GDM1 (cell line): Measurements from ENCODE around the gene ELOVL5.
"Not testable (repeated sequence)": the region's sequence is repeated elsewhere in the genome, so short reads cannot be mapped to it uniquely, and the experiment has no call there.

ENCODE experiments used
- DNase-seq: peaks from one replicate; lab custom pipeline; 2025; lab: John Stamatoyannopoulos, UW

Gene ELOVL5

DNA sequence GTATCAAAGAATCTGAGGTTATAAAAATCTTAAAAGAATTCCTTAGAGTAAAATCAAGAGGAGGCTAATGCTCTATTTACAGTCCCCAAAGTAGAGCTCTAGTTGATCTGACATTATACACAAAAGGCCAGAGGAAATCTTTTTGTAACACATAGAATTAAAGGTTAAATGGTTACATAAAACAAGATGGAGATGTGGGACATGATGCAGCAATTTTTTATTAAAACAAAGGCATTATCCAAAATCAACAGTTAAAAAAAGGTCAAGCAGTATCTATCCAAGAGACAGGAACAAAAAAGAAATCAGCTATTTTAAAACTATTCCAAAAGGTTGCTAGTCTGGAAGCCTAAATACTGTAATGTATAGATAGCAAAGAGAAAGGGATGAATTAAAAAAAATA is 20.4 kb downstream of the ELOVL5 start:
- no peak for DNase-seq

GRCh38 chr6:53327017-53327395 is 21.7 kb downstream of the ELOVL5 start:
- no peak for DNase-seq

GRCh38 chr6:53326372-53327016 is 22.3 kb downstream of the ELOVL5 start:
- no peak for DNase-seq

- DNase-seq = no peak
Observed at GRCh38 chr6:53325785-53326184, 23.0 kb downstream of the ELOVL5 start.

GRCh38 chr6:53322188-53323029 is 26.3 kb downstream of the ELOVL5 start:
- no peak for DNase-seq

- DNase-seq = no peak
Observed at GRCh38 chr6:53321701-53322100, 27.0 kb downstream of the ELOVL5 start.

- DNase-seq = no peak
Observed at GRCh38 chr6:53320964-53321363, 27.8 kb downstream of the ELOVL5 start.

DNA sequence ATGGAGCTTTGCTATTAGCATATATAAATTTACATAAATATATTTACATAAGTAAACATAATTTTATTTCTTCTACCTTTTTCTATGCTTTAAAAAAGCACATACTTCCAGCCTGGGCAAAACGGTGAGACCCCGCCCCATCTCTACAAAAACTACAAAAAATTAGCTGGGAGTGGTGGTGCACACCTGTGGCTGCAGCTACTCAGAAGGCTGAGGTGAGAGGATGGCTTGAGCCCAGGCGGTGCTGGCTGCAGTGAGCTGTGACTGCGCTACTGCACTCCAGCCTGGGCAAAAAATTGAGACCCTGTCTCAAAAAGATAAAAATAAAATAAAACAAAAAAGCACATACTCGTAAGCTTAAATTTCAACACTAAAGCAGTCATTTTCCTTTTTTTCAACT is 30.3 kb downstream of the ELOVL5 start:
- DNase-seq = no peak

GRCh38 chr6:53317861-53318260 is 30.9 kb downstream of the ELOVL5 start:
- no peak for DNase-seq

DNA sequence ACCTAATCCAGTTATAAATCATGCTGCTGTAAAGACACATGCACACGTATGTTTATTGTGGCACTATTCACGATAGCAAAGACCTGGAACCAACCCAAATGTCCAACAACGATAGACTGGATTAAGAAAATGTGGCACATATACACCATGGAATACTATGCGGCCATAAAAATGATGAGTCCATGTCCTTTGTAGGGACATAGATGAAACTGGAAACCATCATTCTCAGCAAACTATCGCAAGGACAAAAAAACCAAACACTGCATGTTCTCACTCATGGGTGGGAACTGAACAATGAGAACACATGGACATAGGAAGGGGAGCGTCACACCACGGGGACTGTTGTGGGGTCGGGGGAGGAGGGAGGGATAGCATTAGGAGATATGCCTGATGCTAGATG is 31.5 kb downstream of the ELOVL5 start:
- DNase-seq = not testable (repeated sequence)

GRCh38 chr6:53316142-53316541 is 32.6 kb downstream of the ELOVL5 start:
- no peak for DNase-seq

- no peak for DNase-seq
Observed at GRCh38 chr6:53315086-53315724, 33.5 kb downstream of the ELOVL5 start.

GRCh38 chr6:53313784-53314400 is 34.9 kb downstream of the ELOVL5 start:
- DNase-seq = no peak

DNA sequence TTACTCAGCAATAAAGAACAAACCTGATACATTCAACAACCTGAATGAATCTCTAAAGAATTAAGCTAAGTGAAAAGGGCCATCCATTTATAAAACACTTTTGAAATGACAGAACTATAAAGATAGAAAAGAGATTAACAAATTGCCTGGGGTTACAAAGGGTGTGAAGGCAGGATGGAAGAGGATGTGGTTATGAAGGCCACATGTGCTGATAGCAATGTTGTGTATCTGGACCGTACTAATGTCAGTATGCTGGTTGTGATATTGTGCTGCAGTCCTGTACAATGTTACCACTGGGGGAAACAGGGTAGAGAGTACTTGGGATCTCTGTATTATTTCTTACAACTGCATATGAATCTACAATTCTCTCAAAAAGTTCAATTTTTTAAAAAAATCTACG is 36.4 kb downstream of the ELOVL5 start:
- no peak for DNase-seq

GRCh38 chr6:53311586-53311935 is 37.2 kb downstream of the ELOVL5 start:
- DNase-seq = no peak

DNA sequence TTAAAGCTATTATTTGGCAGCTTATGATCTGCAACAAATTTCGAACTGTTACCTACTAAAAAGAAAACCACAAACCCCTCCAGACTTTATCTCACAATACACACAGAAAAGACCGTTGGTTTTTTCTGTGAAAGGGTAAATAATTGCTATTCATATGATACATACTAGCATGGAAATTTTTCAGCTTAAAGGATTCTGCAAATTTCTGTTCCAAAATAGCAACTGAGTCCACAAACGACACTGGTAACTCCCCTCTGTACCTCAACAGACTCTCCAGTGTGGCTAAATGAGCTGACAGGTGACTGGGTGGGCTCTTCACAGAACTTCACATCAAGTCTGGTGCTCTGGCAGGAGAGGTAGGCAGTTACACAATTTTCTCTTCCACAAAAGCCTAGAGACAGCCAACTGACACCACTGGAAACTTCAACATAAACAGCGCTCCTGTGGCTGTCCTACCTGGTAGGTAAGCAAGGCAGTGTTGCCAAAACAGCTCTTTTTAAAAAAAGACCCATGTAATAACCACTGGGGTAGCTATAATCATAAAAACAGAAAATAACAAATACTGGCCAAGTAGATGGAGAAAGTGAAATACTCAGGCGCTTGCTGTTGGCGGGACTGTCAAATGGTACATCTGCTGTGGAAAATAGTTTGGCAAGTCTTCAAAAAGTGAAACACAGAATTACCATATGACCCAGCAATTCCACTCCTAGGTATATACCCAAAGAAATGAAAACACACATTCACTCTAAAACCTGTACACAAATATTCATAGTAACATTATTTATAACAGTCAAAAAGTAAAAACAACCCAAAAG is 37.8 kb downstream of the ELOVL5 start:
- DNase-seq = no peak

- no peak for DNase-seq
Observed at GRCh38 chr6:53309901-53310300, 38.8 kb downstream of the ELOVL5 start.

DNA sequence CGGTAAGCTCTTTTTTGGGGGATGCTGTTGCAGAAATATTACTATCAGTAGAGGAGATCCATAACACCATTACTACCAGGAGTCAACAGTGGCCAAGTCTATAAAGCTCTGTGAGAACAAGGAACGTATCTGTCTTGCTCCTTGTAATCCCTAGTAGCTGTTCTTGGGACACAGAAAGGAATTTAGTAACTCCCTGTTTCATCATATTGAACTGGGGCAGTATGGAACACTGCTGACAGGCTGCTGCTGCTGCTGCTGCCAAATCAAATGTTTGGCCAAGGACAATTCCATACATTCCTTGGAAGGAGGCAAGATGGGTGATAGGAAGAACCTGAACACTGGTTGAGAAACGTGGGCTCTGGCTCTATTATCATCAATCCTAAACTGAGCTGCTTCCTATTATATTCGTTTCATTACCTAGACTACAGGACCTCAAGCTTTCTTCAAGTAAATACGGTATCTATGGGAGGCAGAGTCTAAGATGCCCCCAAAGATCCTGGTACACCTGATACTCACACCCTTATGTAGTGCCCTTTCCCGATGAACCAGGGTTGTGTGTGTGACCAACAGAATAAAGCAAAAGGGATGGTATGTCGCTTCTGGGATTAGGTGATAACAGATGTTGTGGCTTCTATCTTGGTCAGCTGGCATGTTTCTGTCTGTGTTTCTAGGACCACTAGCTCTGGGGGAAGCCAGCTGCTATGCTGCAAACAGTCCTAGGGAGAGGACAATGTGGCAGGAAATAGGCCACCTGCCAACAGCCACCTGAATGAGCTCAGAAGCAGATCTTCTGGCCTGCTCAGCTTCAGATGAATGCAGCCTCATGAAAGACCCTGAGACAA is 39.5 kb downstream of the ELOVL5 start:
- DNase-seq = no peak

DNA sequence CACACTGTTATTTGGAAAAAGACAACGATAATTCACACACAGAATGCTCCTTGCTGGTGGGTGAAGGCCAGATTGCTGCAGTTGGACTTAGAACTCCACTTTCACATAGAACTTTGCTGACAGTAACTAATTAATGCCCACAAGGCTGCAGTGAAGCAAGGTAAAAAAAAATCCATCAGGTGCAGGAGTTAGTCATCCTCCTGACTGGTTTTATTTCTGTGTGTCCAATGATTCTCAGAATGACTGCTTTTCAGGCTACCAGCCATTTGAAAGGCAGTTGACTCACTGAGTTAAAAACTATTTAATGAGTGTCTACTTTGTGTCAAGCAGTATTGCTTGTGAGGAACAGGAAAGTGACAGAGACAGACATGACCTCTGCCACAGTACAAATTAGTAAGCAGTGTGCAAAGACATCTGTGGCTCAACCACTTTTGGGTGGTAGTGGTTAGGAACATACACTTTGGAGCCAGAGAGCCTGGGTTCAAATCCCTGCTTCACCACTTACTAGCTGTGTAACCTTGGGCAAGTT is 41.9 kb downstream of the ELOVL5 start:
- no peak for DNase-seq

GRCh38 chr6:53306217-53306616 is 42.5 kb downstream of the ELOVL5 start:
- not testable (repeated sequence) for DNase-seq
